ENCODE data around the gene CHCHD2. TPM values are rescaled to one million over a fixed set of nuclear protein-coding genes. Genes with fewer than 3 reads are reported as not detected.
"Not testable (repeated sequence)": the region's sequence is repeated elsewhere in the genome, so short reads cannot be mapped to it uniquely, and the experiment has no call there.

The CHCHD2 gene
- polyA plus RNA-seq (ENCODE audit: insufficient read length in 10 of 10) = 100 to 1,000 TPM; 203 to 292 (median 226) TPM
- long read RNA-seq, donor 1, transcript CHCHD2-202 (3 exons, 694 nt) = minor isoform, 6 of 264 reads
- long read RNA-seq, donor 1, transcript CHCHD2-201 (4 exons, 901 nt) = major isoform, 189 of 264 reads
- long read RNA-seq, donor 1, partial matches to known transcripts = 60 of 264 reads
- long read RNA-seq, donor 1, other reads (novel, unspliced or antisense) = 9 of 264 reads
- long read RNA-seq, donor 2, transcript CHCHD2-201 (4 exons, 901 nt) = major isoform, 164 of 226 reads
- long read RNA-seq, donor 2, partial matches to known transcripts = 51 of 226 reads
- long read RNA-seq, donor 2, other reads (novel, unspliced or antisense) = 7 of 226 reads
- long read RNA-seq, donor 3 = 0 reads
- long read RNA-seq, donor 4, transcript CHCHD2-202 (3 exons, 694 nt) = minor isoform, 8 of 251 reads
- long read RNA-seq, donor 4, transcript CHCHD2-201 (4 exons, 901 nt) = major isoform, 160 of 251 reads
- long read RNA-seq, donor 4, partial matches to known transcripts = 83 of 251 reads
- long read RNA-seq, donor 4, other reads (novel, unspliced or antisense) = 0 of 251 reads
- long read RNA-seq, donor 5, transcript CHCHD2-201 (4 exons, 901 nt) = major isoform, 289 of 368 reads
- long read RNA-seq, donor 5, partial matches to known transcripts = 64 of 368 reads
- long read RNA-seq, donor 5, other reads (novel, unspliced or antisense) = 11 of 368 reads
- long read RNA-seq, donor 6, transcript CHCHD2-202 (3 exons, 694 nt) = minor isoform, 6 of 346 reads
- long read RNA-seq, donor 6, transcript CHCHD2-201 (4 exons, 901 nt) = major isoform, 240 of 346 reads
- long read RNA-seq, donor 6, partial matches to known transcripts = 91 of 346 reads
- long read RNA-seq, donor 6, other reads (novel, unspliced or antisense) = 9 of 346 reads
- long read RNA-seq, donor 7, transcript CHCHD2-201 (4 exons, 901 nt) = major isoform, 116 of 161 reads
- long read RNA-seq, donor 7, partial matches to known transcripts = 42 of 161 reads
- long read RNA-seq, donor 7, other reads (novel, unspliced or antisense) = 0 of 161 reads
- long read RNA-seq, donor 8, transcript CHCHD2-201 (4 exons, 901 nt) = major isoform, 175 of 280 reads
- long read RNA-seq, donor 8, transcript CHCHD2-202 (3 exons, 694 nt) = minor isoform, 5 of 280 reads
- long read RNA-seq, donor 8, partial matches to known transcripts = 100 of 280 reads
- long read RNA-seq, donor 8, other reads (novel, unspliced or antisense) = 0 of 280 reads
- long read RNA-seq, donor 9, transcript CHCHD2-201 (4 exons, 901 nt) = major isoform, 36 of 38 reads
- long read RNA-seq, donor 9, partial matches to known transcripts = 0 of 38 reads
- long read RNA-seq, donor 9, other reads (novel, unspliced or antisense) = 0 of 38 reads

GRCh38 chr7:56106108-56107073 is at the start of gene CHCHD2:
Gene CHCHD2 (minus strand): TSS chr7:56106476. CDS start chr7:56106413, 63 bp downstream.
- peak; percentile 99 for DNase-seq

DNA sequence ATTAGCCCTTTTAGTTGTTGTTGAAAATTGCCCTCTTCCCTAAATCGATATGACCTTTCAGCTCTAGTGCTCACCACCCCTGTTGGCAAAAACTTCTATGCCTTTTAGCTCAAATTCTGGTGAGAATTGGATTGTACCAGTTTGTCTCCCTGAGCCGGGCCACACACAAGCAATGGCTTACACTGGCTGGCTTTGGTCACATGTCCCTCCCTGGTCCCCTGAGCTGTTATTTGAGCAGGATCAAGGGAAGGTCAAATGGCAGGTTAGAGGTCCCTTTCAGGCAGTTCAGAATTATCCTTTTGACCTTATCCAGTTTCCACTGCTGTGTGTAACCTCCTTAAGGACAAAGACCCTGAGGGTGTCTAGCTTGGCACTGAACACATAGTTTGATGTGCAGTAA is 24.8 kb upstream of the CHCHD2 start:
- DNase-seq = not testable (repeated sequence)

GRCh38 chr7:56127241-56127975 is 21.1 kb upstream of the CHCHD2 start:
- DNase-seq = no peak

GRCh38 chr7:56125831-56126230 is 19.6 kb upstream of the CHCHD2 start:
- DNase-seq = no peak

DNA sequence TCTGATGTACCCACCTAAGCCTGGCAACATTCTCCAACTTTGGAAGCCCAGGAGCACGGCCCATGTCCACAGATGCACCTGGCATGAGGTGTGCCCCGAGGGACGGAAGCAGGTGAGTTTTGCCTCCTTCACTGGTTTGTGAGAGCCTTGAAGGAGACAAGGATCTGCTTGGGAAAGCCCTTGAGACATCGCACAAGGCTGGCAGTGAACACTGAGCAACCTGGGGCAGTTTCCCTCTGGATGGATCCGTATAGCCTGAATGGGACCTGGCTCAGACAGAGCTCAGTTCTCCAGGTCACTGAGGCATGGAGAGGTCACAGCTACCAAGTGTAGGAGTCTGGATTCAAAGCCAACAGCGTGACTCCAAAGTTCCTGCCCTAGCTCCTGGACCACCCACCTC is 18.7 kb upstream of the CHCHD2 start:
- no peak for DNase-seq

- DNase-seq = no peak
Observed at GRCh38 chr7:56121440-56121839, 15.2 kb upstream of the CHCHD2 start.

DNA sequence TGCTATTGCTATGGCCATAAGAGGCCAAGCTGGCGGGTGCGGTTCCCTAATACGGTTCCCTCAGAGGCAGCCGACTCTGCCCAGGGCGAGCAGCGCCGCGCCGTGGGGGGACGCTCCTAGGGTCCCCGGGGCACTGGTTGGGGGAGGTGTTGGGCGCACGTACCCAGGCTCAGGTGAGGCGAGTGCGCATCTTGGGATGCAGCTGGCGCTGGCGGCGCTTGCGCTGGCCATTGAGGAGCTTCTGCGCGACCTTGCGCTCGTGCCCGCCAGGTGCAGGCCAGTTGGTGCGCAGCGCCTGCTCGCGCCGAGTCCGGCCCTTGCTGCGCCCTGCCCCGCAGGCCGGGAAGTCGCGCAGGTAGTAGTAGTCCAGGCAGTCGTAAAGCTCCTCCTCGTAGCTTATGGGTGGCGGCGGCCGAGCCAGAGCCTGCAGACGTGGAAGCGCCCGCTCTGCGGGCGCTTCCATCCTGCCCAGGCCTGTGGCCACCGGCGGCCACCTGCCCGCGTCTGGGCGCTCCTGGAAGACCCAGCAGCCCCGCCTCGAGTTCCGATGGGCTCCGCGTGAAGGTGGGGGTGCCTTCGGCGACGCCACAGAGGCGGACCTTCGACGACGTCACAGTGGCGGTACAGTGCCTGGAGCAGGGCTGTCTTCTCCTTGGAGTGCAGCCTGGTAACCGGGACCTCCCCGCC is 9.7 kb upstream of the CHCHD2 start, which contains the start of gene NUPR2:
NUPR2 (minus strand) TSS at position 566 of the 687 bp plus-strand sequence; CDS start at position 463, 103 bp downstream.
- no peak for DNase-seq

DNA sequence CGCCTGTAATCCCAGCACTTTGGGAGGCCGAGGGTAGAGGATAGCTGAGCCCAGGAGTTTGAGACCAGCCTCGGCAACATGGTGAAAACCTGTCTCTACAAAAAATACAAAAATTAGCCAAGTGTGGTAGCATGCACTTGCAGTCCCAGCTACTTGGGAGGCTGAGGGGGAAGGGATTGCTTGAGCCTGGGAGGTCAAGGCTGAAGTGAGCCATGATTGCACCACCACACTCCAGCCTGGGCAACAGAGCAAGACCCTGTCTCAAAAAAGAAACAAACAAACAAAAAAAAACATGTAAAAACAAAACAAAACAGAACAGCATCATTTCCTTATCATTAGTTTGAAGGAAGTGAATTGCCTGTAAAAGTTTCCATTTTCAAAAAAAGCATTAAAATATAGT is 6.0 kb upstream of the CHCHD2 start:
- not testable (repeated sequence) for DNase-seq

DNA sequence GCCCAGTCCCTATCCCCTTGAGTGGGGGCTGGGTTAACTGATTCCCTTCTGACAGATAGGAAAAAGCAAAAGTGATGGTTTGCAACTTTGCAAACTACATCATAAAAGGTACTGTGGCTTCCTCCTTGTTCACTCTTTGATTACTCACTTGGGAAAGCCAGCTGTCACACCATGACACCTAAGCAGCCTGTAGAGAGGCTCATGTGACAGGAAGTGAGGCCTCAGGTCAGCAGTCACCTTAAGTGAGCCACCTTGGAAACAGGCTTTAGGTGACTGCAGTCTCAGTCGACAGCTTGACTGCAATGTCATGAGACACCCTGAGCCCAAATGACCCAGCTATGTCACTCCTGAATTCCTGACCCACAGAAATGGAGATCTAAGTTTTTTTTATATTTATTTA is 4.3 kb upstream of the CHCHD2 start:
- DNase-seq = no peak

GRCh38 chr7:56107954-56108258 is 1.6 kb upstream of the CHCHD2 start:
- DNase-seq = no peak

DNA sequence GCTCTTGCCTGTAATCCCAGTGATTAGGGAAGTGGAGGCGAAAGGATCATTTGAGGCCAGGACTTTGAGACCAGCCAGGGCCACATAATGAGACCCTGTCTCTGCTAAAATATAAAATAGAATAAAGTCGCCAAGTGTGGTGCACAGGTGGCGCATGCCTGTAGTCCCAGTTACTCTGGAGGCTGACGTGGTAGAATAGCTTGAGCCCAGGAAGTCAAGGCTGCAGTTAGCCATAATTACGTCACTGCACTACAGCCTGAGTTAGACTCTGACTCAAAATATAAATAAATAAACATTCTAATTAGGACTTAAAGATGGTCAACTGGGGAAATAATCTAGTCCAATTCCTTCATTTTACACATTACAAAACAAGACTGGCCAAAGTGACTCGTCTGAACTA is 768 bp downstream of the CHCHD2 start:
- peak in 2 of 3 donors; percentile 45 to 49 for DNase-seq

- not testable (repeated sequence) for DNase-seq
Observed at GRCh38 chr7:56104138-56104537, 2.1 kb downstream of the CHCHD2 start.

GRCh38 chr7:56099653-56100052 is 6.6 kb downstream of the CHCHD2 start:
- DNase-seq = no peak

DNA sequence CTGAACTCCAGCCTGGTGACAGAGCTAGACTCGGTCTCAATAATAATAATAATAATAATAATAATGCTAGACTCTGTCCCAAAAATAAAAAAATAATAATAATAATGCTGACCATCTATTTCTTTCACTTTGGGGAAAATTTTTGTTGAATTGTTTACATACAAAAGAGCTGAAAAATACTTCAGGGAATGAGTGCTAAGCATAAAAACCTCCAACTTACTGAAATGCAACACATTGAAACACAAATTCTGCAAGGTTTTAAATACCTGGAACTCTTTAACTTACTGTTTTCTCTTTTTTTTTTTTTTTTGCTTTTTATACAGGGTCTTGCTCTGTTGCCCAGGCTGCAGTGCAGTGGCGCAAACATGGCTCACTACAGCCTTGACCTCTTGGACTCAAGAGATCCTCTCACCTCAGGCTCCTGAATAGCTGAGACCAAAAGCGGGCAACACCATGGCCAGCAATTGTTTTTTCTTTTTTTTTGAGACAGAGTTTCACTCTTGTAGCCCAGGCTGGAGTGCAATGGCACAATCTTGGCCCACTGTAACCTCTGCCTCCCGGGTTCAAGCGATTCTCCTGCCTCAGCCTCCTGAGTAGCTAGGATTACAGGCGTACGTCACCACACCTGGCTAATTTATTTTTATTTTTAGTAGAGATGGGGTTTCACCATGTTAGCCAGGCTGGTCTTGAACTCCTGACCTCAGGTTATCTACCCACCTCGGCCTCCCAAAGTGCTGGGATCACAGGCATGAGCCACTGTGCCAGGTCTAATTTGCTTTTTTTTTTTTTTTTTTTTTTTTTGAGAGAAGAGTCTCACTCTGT is 7.9 kb downstream of the CHCHD2 start:
- not testable (repeated sequence) for DNase-seq

DNA sequence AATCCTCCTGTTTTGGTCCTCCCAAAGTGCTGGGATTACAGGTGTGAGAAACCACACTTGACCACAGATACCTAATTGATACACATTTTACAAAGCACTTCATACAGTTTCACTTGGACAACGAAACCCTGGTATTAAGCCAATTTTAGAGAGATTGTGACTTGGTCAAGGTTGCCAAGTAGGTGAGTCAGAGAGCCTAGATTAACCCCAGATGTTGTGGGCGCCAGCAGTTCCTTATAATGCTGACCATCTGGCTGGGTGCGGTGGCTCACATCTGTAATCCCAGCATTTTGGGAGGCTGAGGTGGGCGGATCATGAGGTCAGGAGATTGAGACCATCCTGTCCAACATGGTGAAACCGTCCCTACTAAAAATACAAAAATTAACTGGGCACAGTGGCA is 8.6 kb downstream of the CHCHD2 start:
- DNase-seq = peak; percentile 37 to 55 (median 37)

DNA sequence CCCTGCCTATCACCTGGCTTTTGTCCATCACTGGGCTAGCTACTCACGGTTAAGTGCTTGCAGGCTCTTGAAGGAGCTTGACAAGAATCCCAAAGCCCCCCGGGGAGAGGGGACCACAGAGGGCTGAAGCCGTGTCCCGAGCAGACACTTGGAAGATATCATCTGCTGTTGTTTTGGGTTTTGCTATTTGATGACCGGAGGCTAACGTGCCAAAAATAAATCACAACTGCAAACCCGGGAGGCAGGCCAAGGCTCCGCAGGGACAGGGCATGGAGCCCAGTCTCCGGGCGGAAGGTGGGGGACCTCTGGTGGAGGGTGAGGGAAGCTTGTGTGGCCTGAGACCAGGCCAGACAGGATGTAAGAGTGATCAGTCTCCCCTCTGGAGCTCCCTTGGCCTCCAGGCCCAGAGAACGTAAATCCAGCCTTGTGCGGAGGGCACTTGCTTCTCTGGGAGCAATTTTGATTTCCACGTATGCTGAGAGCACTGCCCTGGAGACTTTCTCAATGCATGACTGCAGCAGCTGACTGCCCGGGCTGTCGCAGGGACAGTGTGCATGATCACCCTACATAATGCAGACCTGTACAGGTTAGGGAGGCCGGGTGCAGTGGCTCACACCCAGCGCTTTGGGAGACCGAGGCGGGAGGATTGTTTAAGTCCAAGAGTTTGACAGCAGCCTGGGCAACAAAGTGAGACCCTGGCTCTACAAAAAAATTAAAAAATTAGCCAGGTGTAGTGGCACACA is 13.3 kb downstream of the CHCHD2 start, which contains the start of gene PHKG1:
PHKG1 (minus strand) TSS at position 164 of the 743 bp plus-strand sequence. CDS start 4,011 bp downstream, outside the sequence.
- DNase-seq = peak; percentile 80 to 88 (median 88)

DNA sequence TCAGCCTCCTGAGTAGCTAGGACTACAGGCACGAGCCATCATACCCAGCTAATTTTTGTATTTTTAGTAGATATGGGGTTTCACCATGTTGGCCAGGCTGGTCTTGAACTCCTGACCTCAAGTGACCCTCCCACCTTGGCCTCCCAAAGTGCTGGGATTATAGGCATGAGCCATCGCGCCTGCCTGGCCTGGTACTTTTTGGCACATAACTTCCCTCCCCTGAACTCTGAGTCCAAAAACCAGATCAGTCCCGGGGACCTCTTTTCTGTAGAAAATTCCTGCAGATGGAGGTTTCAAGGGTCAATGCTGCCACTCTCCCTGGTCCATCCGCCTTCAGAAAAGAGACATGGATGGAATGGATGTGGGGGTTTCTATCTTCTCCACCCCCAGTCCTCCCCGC is 13.9 kb downstream of the CHCHD2 start:
- DNase-seq = not testable (repeated sequence)

All from muscle of back (tissue), 13 donors.